ENCODE results near the gene FAM184B. TPM values are rescaled to one million over a fixed set of nuclear protein-coding genes. Genes with fewer than 3 reads are reported as not detected.

FAM184B gene
- polyA plus RNA-seq, 3 donors = not detected

DNA sequence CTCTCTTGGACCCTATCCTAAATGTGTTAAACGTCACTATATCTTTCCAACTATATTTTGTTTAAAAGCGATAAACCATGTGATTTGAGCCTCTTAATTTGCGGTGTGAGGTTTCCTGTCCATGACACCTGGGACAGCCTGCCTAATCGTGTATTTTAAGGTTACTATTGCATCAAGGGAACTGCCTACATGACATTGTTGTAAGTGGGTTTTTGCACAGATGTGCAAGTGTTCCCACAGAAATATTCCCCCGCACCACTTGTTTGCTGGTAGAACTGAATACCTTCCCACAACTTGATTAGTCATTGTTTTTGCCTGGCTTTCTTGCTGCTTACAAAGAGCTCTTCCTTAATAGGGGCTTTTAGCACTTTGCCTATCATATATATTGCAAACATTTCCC is 5.1 kb upstream of the FAM184B start:
- Mint-ChIP-seq H3K27ac (no peak overlapping the region), H3K27me3 (ENCODE audit: low read depth in 3 of 3) (peaks cover 15 to 21% (median 18%) of the 10 kb centered on the region in 3 donors), H3K4me1 (peaks cover 6% of the 10 kb centered on the region), H3K4me3 (no peak overlapping the region), H3K9me3 (peaks cover 0 to 10% (median 4%) of the 10 kb centered on the region in 7 donors), H3K36me3 (peaks cover 12 to 20% of the 10 kb centered on the region in 2 donors)
- Histone ChIP-seq H4K20me1 (ENCODE audit: insufficient read depth, low read length) (no peaks in the 10 kb centered on the region), H2AFZ (ENCODE audit: insufficient read depth, low read depth, low read length, poor library complexity, severe bottlenecking) (no peak overlapping the region), H3K27ac (ENCODE audit: low read depth in 1 of 2, low read length in 2 of 2) (no peak overlapping the region), H3K4me3 (replicated peaks in 1 of 3; ENCODE audit: low read depth in 2 of 3, low read length in 3 of 3) (no peak overlapping the region), H3K9me3 (replicated peaks in 1 of 2; ENCODE audit: control insufficient read depth in 1 of 2, insufficient read depth in 1 of 2, low read length in 2 of 2) (peaks cover 0 to 5% of the 10 kb centered on the region in 2 donors), H3K4me1 (ENCODE audit: control insufficient read depth in 1 of 2, insufficient read depth in 2 of 2, low read length in 2 of 2) (peaks cover 1 to 2% of the 10 kb centered on the region in 2 donors), H3K9ac (ENCODE audit: insufficient read depth, low read length, poor library complexity, severe bottlenecking) (no peak overlapping the region), H3K36me3 (replicated peaks in 1 of 2; ENCODE audit: control insufficient read depth in 1 of 2, insufficient read depth in 2 of 2, low read length in 2 of 2) (no peaks in the 10 kb centered on the region), H3K4me2 (replicated peaks; ENCODE audit: extremely low read depth, low read length, poor library complexity, severe bottlenecking) (no peak overlapping the region), H3K79me2 (ENCODE audit: insufficient read depth, low read length) (no peaks in the 10 kb centered on the region), H3K27me3 (ENCODE audit: control insufficient read depth in 2 of 2, insufficient read depth in 2 of 2, low read length in 2 of 2) (peaks cover 15 to 20% of the 10 kb centered on the region in 2 donors)
- WGBS (ENCODE audit: insufficient coverage) = no CpG with 5 or more reads among the region's 5 CpGs
- TF ChIP-seq, protein P1, sequence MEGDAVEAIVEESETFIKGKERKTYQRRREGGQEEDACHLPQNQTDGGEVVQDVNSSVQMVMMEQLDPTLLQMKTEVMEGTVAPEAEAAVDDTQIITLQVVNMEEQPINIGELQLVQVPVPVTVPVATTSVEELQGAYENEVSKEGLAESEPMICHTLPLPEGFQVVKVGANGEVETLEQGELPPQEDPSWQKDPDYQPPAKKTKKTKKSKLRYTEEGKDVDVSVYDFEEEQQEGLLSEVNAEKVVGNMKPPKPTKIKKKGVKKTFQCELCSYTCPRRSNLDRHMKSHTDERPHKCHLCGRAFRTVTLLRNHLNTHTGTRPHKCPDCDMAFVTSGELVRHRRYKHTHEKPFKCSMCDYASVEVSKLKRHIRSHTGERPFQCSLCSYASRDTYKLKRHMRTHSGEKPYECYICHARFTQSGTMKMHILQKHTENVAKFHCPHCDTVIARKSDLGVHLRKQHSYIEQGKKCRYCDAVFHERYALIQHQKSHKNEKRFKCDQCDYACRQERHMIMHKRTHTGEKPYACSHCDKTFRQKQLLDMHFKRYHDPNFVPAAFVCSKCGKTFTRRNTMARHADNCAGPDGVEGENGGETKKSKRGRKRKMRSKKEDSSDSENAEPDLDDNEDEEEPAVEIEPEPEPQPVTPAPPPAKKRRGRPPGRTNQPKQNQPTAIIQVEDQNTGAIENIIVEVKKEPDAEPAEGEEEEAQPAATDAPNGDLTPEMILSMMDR (IDR thresholded peaks at IDR 0.05) = no peak
- intact Hi-C loops (cut with micrococcal nuclease) = no loop called here
- no peak for DNase-seq

DNA sequence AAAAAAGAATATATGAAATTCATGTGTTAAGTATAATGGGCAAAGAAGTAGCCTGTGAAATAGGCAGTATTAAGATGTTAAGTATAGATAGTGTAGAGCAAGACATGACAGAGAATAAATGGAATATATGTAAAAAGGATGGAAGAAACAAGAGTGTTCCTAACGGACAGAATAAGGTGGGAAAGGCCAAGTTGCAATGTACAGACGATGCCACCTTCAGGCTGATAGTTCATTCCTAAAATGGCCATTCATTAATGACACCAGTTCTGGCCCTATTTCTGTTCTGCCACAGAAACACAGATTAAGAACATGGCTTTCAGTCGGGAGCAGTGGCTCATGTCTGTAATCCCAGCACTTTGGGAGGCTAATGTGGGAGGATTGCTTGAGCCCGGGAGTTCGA is 4.4 kb upstream of the FAM184B start:
- H3K27me3 Mint-ChIP-seq (ENCODE audit: low read depth in 3 of 3) = peaks cover 23 to 26% (median 25%) of the 10 kb centered on the region in 3 donors
- H3K27ac Mint-ChIP-seq = no peak overlapping the region
- Histone ChIP-seq H3K36me3 (replicated peaks in 1 of 2; ENCODE audit: control insufficient read depth in 1 of 2, insufficient read depth in 2 of 2, low read length in 2 of 2) (no peaks in the 10 kb centered on the region), H2AFZ (ENCODE audit: insufficient read depth, low read depth, low read length, poor library complexity, severe bottlenecking) (no peak overlapping the region), H3K4me2 (replicated peaks; ENCODE audit: extremely low read depth, low read length, poor library complexity, severe bottlenecking) (no peak overlapping the region), H3K79me2 (ENCODE audit: insufficient read depth, low read length) (no peaks in the 10 kb centered on the region), H3K9me3 (replicated peaks in 1 of 2; ENCODE audit: control insufficient read depth in 1 of 2, insufficient read depth in 1 of 2, low read length in 2 of 2) (peaks cover 0 to 9% of the 10 kb centered on the region in 2 donors), H3K4me1 (ENCODE audit: control insufficient read depth in 1 of 2, insufficient read depth in 2 of 2, low read length in 2 of 2) (peaks cover 7 to 10% of the 10 kb centered on the region in 2 donors), H3K27me3 (ENCODE audit: control insufficient read depth in 2 of 2, insufficient read depth in 2 of 2, low read length in 2 of 2) (peaks cover 20 to 26% of the 10 kb centered on the region in 2 donors), H4K20me1 (ENCODE audit: insufficient read depth, low read length) (no peaks in the 10 kb centered on the region), H3K27ac (ENCODE audit: low read depth in 1 of 2, low read length in 2 of 2) (no peak overlapping the region), H3K9ac (ENCODE audit: insufficient read depth, low read length, poor library complexity, severe bottlenecking) (no peak overlapping the region), H3K4me3 (replicated peaks in 1 of 3; ENCODE audit: low read depth in 2 of 3, low read length in 3 of 3) (no peak overlapping the region)
- H3K4me3 Mint-ChIP-seq = no peak overlapping the region
- TF ChIP-seq, protein P1 (IDR thresholded peaks at IDR 0.05) = no peak
- WGBS (ENCODE audit: insufficient coverage) = no CpG with 5 or more reads among the region's 5 CpGs
- peaks cover 12 to 16% of the 10 kb centered on the region in 2 donors for H3K36me3 Mint-ChIP-seq
- DNase-seq = no peak
- peaks cover 9% of the 10 kb centered on the region for H3K4me1 Mint-ChIP-seq
- intact Hi-C loops (cut with micrococcal nuclease) = no loop called here
- peaks cover 0 to 12% (median 5%) of the 10 kb centered on the region in 7 donors for H3K9me3 Mint-ChIP-seq

Measured in CD14-positive monocyte (primary cell).